Spleen (tissue), 11 donors: ENCODE measurements around the gene ZNF774. TPM values are rescaled to one million over a fixed set of nuclear protein-coding genes. Genes with fewer than 3 reads are reported as not detected.

ENCODE experiments used
- DNase-seq: peaks from one replicate; pipeline ENCODE4 v3.0.0-alpha.2; 2020
- H3K27ac ChIP-seq, 8 donors: fragments of 200-600 bp; sonication (generic) in 7 of 8; 1 replicate in 4 of 8; 2 replicates in 4 of 8; pipeline versions ENCODE4 v1.5.0 to v1.8.0; 2016 to 2021; ENCODE audit warnings: inconsistent platforms in 4 of 8, mild to moderate bottlenecking in 4 of 8, moderate library complexity in 1 of 8
- H3K27me3 ChIP-seq, 7 donors: fragments of 200-600 bp; sonication (generic) in 6 of 7; replicated peaks in 1 of 7; 1 replicate in 4 of 7; 2 replicates in 3 of 7; pipeline versions ENCODE4 v1.5.0 to v1.8.0; 2016 to 2021; ENCODE audit warnings: inconsistent platforms in 3 of 7, mild to moderate bottlenecking in 1 of 7
- H3K36me3 ChIP-seq, 6 donors: fragments of 200-600 bp; sonication (generic) in 5 of 6; 1 replicate in 4 of 6; 2 replicates in 2 of 6; pipeline versions ENCODE4 v1.5.0 to v1.8.0; 2016 to 2021; ENCODE audit warnings: inconsistent platforms in 2 of 6
- H3K4me1 ChIP-seq, 6 donors: fragments of 200-600 bp; sonication (generic) in 5 of 6; 1 replicate in 3 of 6; 2 replicates in 3 of 6; pipeline versions ENCODE4 v1.5.0 to v1.8.0; 2016 to 2021; ENCODE audit warnings: inconsistent platforms in 3 of 6
- H3K4me3 ChIP-seq, 8 donors: fragments of 200-600 bp; sonication (generic) in 7 of 8; 1 replicate in 4 of 8; 2 replicates in 4 of 8; pipeline versions ENCODE4 v1.5.0 to v1.8.0; 2016 to 2021; ENCODE audit warnings: inconsistent platforms in 4 of 8, mild to moderate bottlenecking in 4 of 8, moderate library complexity in 2 of 8
- H3K9me3 ChIP-seq, 8 donors: fragments of 200-600 bp; sonication (generic) in 7 of 8; 1 replicate in 4 of 8; 2 replicates in 4 of 8; pipeline versions ENCODE4 v1.5.0 to v1.8.0; 2016 to 2021; ENCODE audit warnings: inconsistent platforms in 4 of 8
- POLR2A ChIP-seq, 3 donors: fragments of 450-650 bp; IDR thresholded peaks; one replicate each; pipeline ENCODE4 v1.5.1; 2017; ENCODE audit warnings: antibody characterized with exemption in 3 of 3, mild to moderate bottlenecking in 1 of 3
- POLR2AphosphoS5 ChIP-seq, 3 donors: sonication (generic); formaldehyde crosslinking; IDR thresholded peaks; one replicate each; pipeline ENCODE4 v1.5.1; 2017; ENCODE audit warnings: antibody characterized with exemption in 3 of 3
- WGBS, 5 donors: extraction: QIAGEN DNeasy Blood & Tissue Kit in 3 of 5; methylation state at CpG; one replicate each; pipeline versions ENCODE4 v1.1.5 to v1.1.7; 2013 to 2018; 5-methylcytosine and 5-hydroxymethylcytosine counted together
- intact Hi-C: fragments of 100-400 bp; cut with DNase I; formaldehyde crosslinking; loops from one replicate; pipeline ENCODE4 v1.15.0; 2023; ENCODE audit warnings: low total_unique reads
- polyA plus RNA-seq, 3 donors: library from polyadenylated mRNA; stranded (reverse); fragments of 200-250 nt; gene quantifications; one replicate each; pipeline ENCODE4 v1.2.1, GENCODE V29; 2013
- total RNA-seq, 7 donors: library from RNA; depleted of rRNA in 3 of 7; stranded (reverse); fragments of >200 nt in 3 of 7; fragmentation: NEBNext Ultra II Directional in 4 of 7; extraction: Animal tissue kit (Norgen Biotek cat#: 25700) in 4 of 7; gene quantifications; one replicate each; pipeline versions ENCODE4 v1.1.0 to v1.2.1, GENCODE V29; 2016 to 2021
- TF ChIP-seq, protein P1 (sequence below), 11 experiments: fragments of 200-600 bp in 7 of 11; fragments of 450-650 bp in 4 of 11; sonication (generic) in 4 of 11; IDR thresholded peaks in 8 of 11; conservative IDR thresholded peaks in 3 of 11; 1 replicate in 7 of 11; 2 replicates in 4 of 11; pipeline versions ENCODE4 v1.4.0 to v1.8.0; 2016 to 2021; ENCODE audit warnings: antibody characterized with exemption in 11 of 11, inconsistent platforms in 4 of 11, mild to moderate bottlenecking in 1 of 11
- donor health status: healthy with polysubstance abuse.
- donor health status: DM: no; HTN: no; CAD: no; lungs with moderate emphysema.
- donor health status: DM: no; HTN: no; CAD: no.
- donor health status: Bipolar disorder and iron deficiency.
- donor health status: healthy.
- donor health status: DM: no; HTN: no; CAD: no.
- donor health status: DM: yes; HTN: yes; CAD: no.

Gene ZNF774
- total and polyA plus RNA-seq, 10 donors = 0.17 to 4.2 (median 1.6) TPM

- WGBS, 5 donors = 85 to 94% (median 87%) methylated on average over 3 of the region's 3 CpGs
Measured at GRCh38 chr15:90379263-90379662, 27.2 kb downstream of the ZNF774 start.

GRCh38 chr15:90381515-90381914 lies 29.4 kb downstream of the ZNF774 start:
- Histone ChIP-seq H3K27ac (no peak overlapping the region), H3K9me3 (peaks cover 0 to 28% (median 18%) of the 10 kb centered on the region in 8 donors), H3K4me1 (peaks cover 4 to 25% (median 9%) of the 10 kb centered on the region in 6 donors), H3K4me3 (no peak overlapping the region), H3K27me3 (no peaks in the 10 kb centered on the region), H3K36me3 (no peaks in the 10 kb centered on the region)
- intact Hi-C loops = no loop called here
- no peak for TF ChIP-seq POLR2AphosphoS5 (IDR thresholded peaks at IDR 0.05)
- no peak for TF ChIP-seq POLR2A (IDR thresholded peaks at IDR 0.05)
- TF ChIP-seq, protein P1, sequence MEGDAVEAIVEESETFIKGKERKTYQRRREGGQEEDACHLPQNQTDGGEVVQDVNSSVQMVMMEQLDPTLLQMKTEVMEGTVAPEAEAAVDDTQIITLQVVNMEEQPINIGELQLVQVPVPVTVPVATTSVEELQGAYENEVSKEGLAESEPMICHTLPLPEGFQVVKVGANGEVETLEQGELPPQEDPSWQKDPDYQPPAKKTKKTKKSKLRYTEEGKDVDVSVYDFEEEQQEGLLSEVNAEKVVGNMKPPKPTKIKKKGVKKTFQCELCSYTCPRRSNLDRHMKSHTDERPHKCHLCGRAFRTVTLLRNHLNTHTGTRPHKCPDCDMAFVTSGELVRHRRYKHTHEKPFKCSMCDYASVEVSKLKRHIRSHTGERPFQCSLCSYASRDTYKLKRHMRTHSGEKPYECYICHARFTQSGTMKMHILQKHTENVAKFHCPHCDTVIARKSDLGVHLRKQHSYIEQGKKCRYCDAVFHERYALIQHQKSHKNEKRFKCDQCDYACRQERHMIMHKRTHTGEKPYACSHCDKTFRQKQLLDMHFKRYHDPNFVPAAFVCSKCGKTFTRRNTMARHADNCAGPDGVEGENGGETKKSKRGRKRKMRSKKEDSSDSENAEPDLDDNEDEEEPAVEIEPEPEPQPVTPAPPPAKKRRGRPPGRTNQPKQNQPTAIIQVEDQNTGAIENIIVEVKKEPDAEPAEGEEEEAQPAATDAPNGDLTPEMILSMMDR (IDR thresholded peaks at IDR 0.05 in 8 of 11, conservative IDR thresholded peaks at IDR 0.05 in 3 of 11) = no peak
- DNase-seq = no peak

More at GRCh38 chr15:90379263-90379662, 27.2 kb downstream of the ZNF774 start:
- intact Hi-C loops = no loop called here
- TF ChIP-seq POLR2A (IDR thresholded peaks at IDR 0.05) = no peak
- TF ChIP-seq, protein P1 (IDR thresholded peaks at IDR 0.05 in 8 of 11, conservative IDR thresholded peaks at IDR 0.05 in 3 of 11) = no peak
- TF ChIP-seq POLR2AphosphoS5 (IDR thresholded peaks at IDR 0.05) = no peak
- H3K36me3 ChIP-seq = no peaks in the 10 kb centered on the region
- no peak for DNase-seq
- no peak overlapping the region for H3K27ac ChIP-seq
- peaks cover 0 to 28% (median 18%) of the 10 kb centered on the region in 8 donors for H3K9me3 ChIP-seq
- H3K4me1 ChIP-seq = peaks cover 8 to 34% (median 12%) of the 10 kb centered on the region in 6 donors
- no peaks in the 10 kb centered on the region for H3K27me3 ChIP-seq
- no peak overlapping the region for H3K4me3 ChIP-seq

- intact Hi-C loops = no loop called here
- no peak for TF ChIP-seq POLR2A (IDR thresholded peaks at IDR 0.05)
- TF ChIP-seq POLR2AphosphoS5 (IDR thresholded peaks at IDR 0.05) = no peak
- TF ChIP-seq, protein P1 (IDR thresholded peaks at IDR 0.05 in 8 of 11, conservative IDR thresholded peaks at IDR 0.05 in 3 of 11) = no peak
Measured at GRCh38 chr15:90382320-90382719, 30.2 kb downstream of the ZNF774 start.

DNA sequence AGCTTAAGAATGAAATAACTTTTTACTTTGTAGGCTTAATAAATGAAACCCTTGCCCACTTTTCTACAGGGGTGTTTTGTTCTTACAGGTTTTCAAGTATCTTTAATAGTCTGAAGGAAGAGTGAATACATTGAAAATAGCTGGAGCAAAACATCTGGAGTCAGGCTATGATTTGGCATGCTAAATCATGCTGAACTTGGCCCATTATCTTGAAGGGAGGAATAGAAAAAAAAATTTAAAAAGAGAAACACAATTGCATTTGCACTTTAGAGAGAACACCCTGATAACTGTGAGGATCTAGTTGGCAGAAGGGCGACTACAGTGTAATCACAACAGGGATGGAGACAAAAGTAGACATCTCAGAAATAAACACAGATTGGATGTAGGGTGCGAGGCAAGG lies 34.1 kb downstream of the ZNF774 start:
- Histone ChIP-seq H3K27ac (no peak overlapping the region), H3K4me1 (peaks cover 14 to 39% (median 32%) of the 10 kb centered on the region in 6 donors), H3K4me3 (no peak overlapping the region), H3K9me3 (no peaks in the 10 kb centered on the region), H3K27me3 (no peaks in the 10 kb centered on the region), H3K36me3 (peaks cover 0 to 9% (median 8%) of the 10 kb centered on the region in 6 donors)
- DNase-seq = no peak
- WGBS, 5 donors = 80 to 92% (median 87%) methylated on average over 2 of the region's 2 CpGs
- intact Hi-C loops = no loop called here
- TF ChIP-seq POLR2A (IDR thresholded peaks at IDR 0.05) (no peak), POLR2AphosphoS5 (IDR thresholded peaks at IDR 0.05) (no peak)
- TF ChIP-seq, protein P1 (IDR thresholded peaks at IDR 0.05 in 8 of 11, conservative IDR thresholded peaks at IDR 0.05 in 3 of 11) = no peak

More at GRCh38 chr15:90382320-90382719, 30.2 kb downstream of the ZNF774 start:
- no peaks in the 10 kb centered on the region for H3K27me3 ChIP-seq
- no peak for DNase-seq
- H3K36me3 ChIP-seq = no peaks in the 10 kb centered on the region
- peaks cover 0 to 28% (median 18%) of the 10 kb centered on the region in 8 donors for H3K9me3 ChIP-seq
- H3K4me1 ChIP-seq = peaks cover under 1 to 18% (median 3%) of the 10 kb centered on the region in 6 donors
- no peak overlapping the region for H3K4me3 ChIP-seq
- no peak overlapping the region for H3K27ac ChIP-seq
